Activated naive CD4-positive, alpha-beta T cell treated with anti-CD3 and anti-CD28 coated beads, Interleukin-2, amount 10 ng/mL, durations not matched to agents 7 days and 5 days (primary cell): ENCODE results near the gene CRYBB1.
"Not testable (repeated sequence)": the region's sequence is repeated elsewhere in the genome, so short reads cannot be mapped to it uniquely, and the experiment has no call there.

Experiments used
- CTCF ChIA-PET: fragments of 350-600 bp; sonication (Branson Sonifier 250); formaldehyde crosslinking; loops from one replicate; lab custom pipeline; 2021; ENCODE audit warnings: antibody characterized with exemption; lab: Charles Lee
- DNase-seq: peaks from one replicate; pipeline ENCODE4 v3.0.0-alpha.2; 2020
- H3K27ac Mint-ChIP-seq: one replicate; pipeline ENCODE4 v1.8.0; 2021; ENCODE audit warnings: mild to moderate bottlenecking, moderate library complexity, mixed read lengths
- H3K27me3 Mint-ChIP-seq: one replicate; pipeline ENCODE4 v1.8.0; 2021; ENCODE audit warnings: mild to moderate bottlenecking, mixed read lengths
- H3K36me3 Mint-ChIP-seq: one replicate; pipeline ENCODE4 v1.8.0; 2021; ENCODE audit warnings: mixed read lengths
- H3K4me1 Mint-ChIP-seq: one replicate; pipeline ENCODE4 v1.8.0; 2021; ENCODE audit warnings: mixed read lengths
- H3K4me3 Mint-ChIP-seq: one replicate; pipeline ENCODE4 v1.8.0; 2021; ENCODE audit warnings: mild to moderate bottlenecking, moderate library complexity, mixed read lengths
- H3K9me3 Mint-ChIP-seq: one replicate; pipeline ENCODE4 v1.8.0; 2021; ENCODE audit warnings: mixed read lengths

The CRYBB1 gene

GRCh38 chr22:26624803-26625202, 7.0 kb upstream of the CRYBB1 start:
- no peak overlapping the region for H3K4me3 Mint-ChIP-seq
- no peak overlapping the region for H3K27ac Mint-ChIP-seq
- H3K9me3 Mint-ChIP-seq: no peaks in the 10 kb centered on the region
- H3K4me1 Mint-ChIP-seq: peaks cover 11% of the 10 kb centered on the region
- no peak for DNase-seq
- H3K27me3 Mint-ChIP-seq: peaks cover 44% of the 10 kb centered on the region
- CTCF ChIA-PET: interaction anchor here (1.2 kb wide), 1 partner anchor 17 kb away, joined by 3 read pairs; no protein-coding TSS in a partner anchor
- H3K36me3 Mint-ChIP-seq: no peaks in the 10 kb centered on the region

- H3K4me1 Mint-ChIP-seq: peaks cover 11% of the 10 kb centered on the region
Measured at GRCh38 chr22:26623984-26624383, 6.2 kb upstream of the CRYBB1 start.

GRCh38 chr22:26621663-26622062, 3.8 kb upstream of the CRYBB1 start, which contains the start of gene CRYBA4:
CRYBA4 (plus strand) TSS chr22:26621963; CDS start chr22:26622597, 634 bp downstream.
- peaks cover 10% of the 10 kb centered on the region for H3K4me1 Mint-ChIP-seq
- CTCF ChIA-PET: interaction anchor here (1.1 kb wide), 1 partner anchor 161 kb away, joined by 3 read pairs; no protein-coding TSS in a partner anchor
- H3K9me3 Mint-ChIP-seq: no peaks in the 10 kb centered on the region
- no peaks in the 10 kb centered on the region for H3K36me3 Mint-ChIP-seq
- no peak within 1 kb of the TSS for H3K4me3 Mint-ChIP-seq
- no peak for DNase-seq
- H3K27me3 Mint-ChIP-seq: peaks cover 46% of the 10 kb centered on the region
- no peak within 1 kb of the TSS for H3K27ac Mint-ChIP-seq

More at GRCh38 chr22:26623984-26624383, 6.2 kb upstream of the CRYBB1 start:
- no peak for DNase-seq
- no peak overlapping the region for H3K4me3 Mint-ChIP-seq
- H3K9me3 Mint-ChIP-seq: no peaks in the 10 kb centered on the region
- H3K27ac Mint-ChIP-seq: no peak overlapping the region
- H3K27me3 Mint-ChIP-seq: peaks cover 51% of the 10 kb centered on the region
- H3K36me3 Mint-ChIP-seq: no peaks in the 10 kb centered on the region
- CTCF ChIA-PET: interaction anchor here (1.2 kb wide), 1 partner anchor 17 kb away, joined by 3 read pairs; no protein-coding TSS in a partner anchor

GRCh38 chr22:26620197-26620596, 2.4 kb upstream of the CRYBB1 start:
- Mint-ChIP-seq H3K4me1 (peaks cover 14% of the 10 kb centered on the region), H3K27ac (no peak overlapping the region), H3K36me3 (no peaks in the 10 kb centered on the region), H3K4me3 (no peak overlapping the region), H3K9me3 (no peaks in the 10 kb centered on the region), H3K27me3 (peaks cover 38% of the 10 kb centered on the region)
- CTCF ChIA-PET: no interaction called here
- no peak for DNase-seq

- CTCF ChIA-PET: no interaction called here
- Mint-ChIP-seq H3K27ac (no peak overlapping the region), H3K36me3 (no peaks in the 10 kb centered on the region), H3K4me3 (no peak overlapping the region), H3K27me3 (peaks cover 35% of the 10 kb centered on the region), H3K9me3 (no peaks in the 10 kb centered on the region), H3K4me1 (peaks cover 17% of the 10 kb centered on the region)
- DNase-seq: no peak
Measured at GRCh38 chr22:26619510-26619909, 1.7 kb upstream of the CRYBB1 start.

- no peak overlapping the region for H3K4me3 Mint-ChIP-seq
Measured at GRCh38 chr22:26618455-26618854, 628 bp upstream of the CRYBB1 start.

GRCh38 chr22:26616650-26617049, 1.2 kb downstream of the CRYBB1 start:
- no peak overlapping the region for H3K27ac Mint-ChIP-seq
- H3K9me3 Mint-ChIP-seq: no peaks in the 10 kb centered on the region
- H3K27me3 Mint-ChIP-seq: peaks cover 45% of the 10 kb centered on the region
- H3K4me1 Mint-ChIP-seq: peaks cover 17% of the 10 kb centered on the region
- DNase-seq: no peak
- no peaks in the 10 kb centered on the region for H3K36me3 Mint-ChIP-seq
- no peak overlapping the region for H3K4me3 Mint-ChIP-seq
- CTCF ChIA-PET: interaction anchor here (0.7 kb wide), 1 partner anchor 112 kb away, joined by 3 read pairs; no protein-coding TSS in a partner anchor

More at GRCh38 chr22:26618455-26618854, 628 bp upstream of the CRYBB1 start:
- Mint-ChIP-seq H3K27me3 (peaks cover 40% of the 10 kb centered on the region), H3K4me1 (peaks cover 17% of the 10 kb centered on the region), H3K27ac (no peak overlapping the region), H3K9me3 (no peaks in the 10 kb centered on the region), H3K36me3 (no peaks in the 10 kb centered on the region)
- no peak for DNase-seq
- CTCF ChIA-PET: no interaction called here

GRCh38 chr22:26615830-26616435, 1.9 kb downstream of the CRYBB1 start:
- Mint-ChIP-seq H3K36me3 (no peaks in the 10 kb centered on the region), H3K4me3 (no peak overlapping the region), H3K4me1 (peaks cover 19% of the 10 kb centered on the region), H3K9me3 (no peaks in the 10 kb centered on the region), H3K27ac (no peak overlapping the region), H3K27me3 (peaks cover 48% of the 10 kb centered on the region)
- DNase-seq: no peak
- CTCF ChIA-PET: interaction anchor here (0.7 kb wide), 1 partner anchor 111 kb away, joined by 3 read pairs; no protein-coding TSS in a partner anchor

- H3K4me3 Mint-ChIP-seq: no peak overlapping the region
- DNase-seq: peak; percentile 33
- CTCF ChIA-PET: no interaction called here
- H3K36me3 Mint-ChIP-seq: no peaks in the 10 kb centered on the region
- peaks cover 27% of the 10 kb centered on the region for H3K4me1 Mint-ChIP-seq
- peaks cover 54% of the 10 kb centered on the region for H3K27me3 Mint-ChIP-seq
- H3K27ac Mint-ChIP-seq: no peak overlapping the region
- H3K9me3 Mint-ChIP-seq: no peaks in the 10 kb centered on the region
Measured at GRCh38 chr22:26615149-26615548, 2.7 kb downstream of the CRYBB1 start.

GRCh38 chr22:26614322-26614721, 3.5 kb downstream of the CRYBB1 start:
- H3K36me3 Mint-ChIP-seq: no peaks in the 10 kb centered on the region
- H3K27me3 Mint-ChIP-seq: peaks cover 52% of the 10 kb centered on the region
- H3K4me3 Mint-ChIP-seq: no peak overlapping the region
- CTCF ChIA-PET: no interaction called here
- peaks cover 34% of the 10 kb centered on the region for H3K4me1 Mint-ChIP-seq
- DNase-seq: no peak
- no peaks in the 10 kb centered on the region for H3K9me3 Mint-ChIP-seq
- no peak overlapping the region for H3K27ac Mint-ChIP-seq

- H3K9me3 Mint-ChIP-seq, H3K27ac Mint-ChIP-seq, H3K4me3 Mint-ChIP-seq, H3K36me3 Mint-ChIP-seq, DNase-seq: not testable (repeated sequence)
- H3K27me3 Mint-ChIP-seq: peaks cover 52% of the 10 kb centered on the region
- CTCF ChIA-PET: interaction anchor here (1.2 kb wide), 1 partner anchor 28 kb away, joined by 4 read pairs; no protein-coding TSS in a partner anchor
- H3K4me1 Mint-ChIP-seq: peaks cover 37% of the 10 kb centered on the region
Measured at GRCh38 chr22:26613753-26614152, 4.1 kb downstream of the CRYBB1 start.

GRCh38 chr22:26612652-26613051, 5.2 kb downstream of the CRYBB1 start:
- H3K9me3 Mint-ChIP-seq: no peaks in the 10 kb centered on the region
- peaks cover 33% of the 10 kb centered on the region for H3K4me1 Mint-ChIP-seq
- H3K4me3 Mint-ChIP-seq: no peak overlapping the region
- no peaks in the 10 kb centered on the region for H3K36me3 Mint-ChIP-seq
- CTCF ChIA-PET: interaction anchor here (1.2 kb wide), 1 partner anchor 29 kb away, joined by 4 read pairs; no protein-coding TSS in a partner anchor
- no peak overlapping the region for H3K27ac Mint-ChIP-seq
- no peak for DNase-seq
- peaks cover 52% of the 10 kb centered on the region for H3K27me3 Mint-ChIP-seq

GRCh38 chr22:26610996-26611395, 6.8 kb downstream of the CRYBB1 start:
- CTCF ChIA-PET: interaction anchor here (1.1 kb wide), 1 partner anchor 108 kb away, joined by 3 read pairs; no protein-coding TSS in a partner anchor
- Mint-ChIP-seq H3K27me3 (peaks cover 53% of the 10 kb centered on the region), H3K9me3 (no peaks in the 10 kb centered on the region), H3K27ac (peak overlapping the region; percentile 84), H3K4me1 (peaks cover 24% of the 10 kb centered on the region), H3K4me3 (no peak overlapping the region), H3K36me3 (no peaks in the 10 kb centered on the region)
- no peak for DNase-seq

GRCh38 chr22:26610072-26610958, 7.5 kb downstream of the CRYBB1 start:
- H3K36me3 Mint-ChIP-seq: no peaks in the 10 kb centered on the region
- peak overlapping the region; percentile 84 for H3K27ac Mint-ChIP-seq
- peaks cover 23% of the 10 kb centered on the region for H3K4me1 Mint-ChIP-seq
- CTCF ChIA-PET: interaction anchor here (1.1 kb wide), 1 partner anchor 107 kb away, joined by 3 read pairs; no protein-coding TSS in a partner anchor
- no peak overlapping the region for H3K4me3 Mint-ChIP-seq
- no peaks in the 10 kb centered on the region for H3K9me3 Mint-ChIP-seq
- peaks cover 52% of the 10 kb centered on the region for H3K27me3 Mint-ChIP-seq
- DNase-seq: peak; percentile 62
